Fibroblast of skin of left biceps (primary cell): ENCODE measurements around the gene KCNK18.
A peak's percentile ranks its signal among the peaks of the same experiment; 100 is the strongest.
"Not testable (repeated sequence)": the region's sequence is repeated elsewhere in the genome, so short reads cannot be mapped to it uniquely, and the experiment has no call there.

Source experiments
- DNase-seq, 2 experiments: peaks; one replicate each; pipeline ENCODE4 v3.0.0-alpha.2; 2013; ENCODE audit warnings: low read depth in 2 of 2

KCNK18 gene

GRCh38 chr10:117170244-117170643 is 27.0 kb upstream of the KCNK18 start:
- DNase-seq = no peak

GRCh38 chr10:117174439-117175214 is 22.7 kb upstream of the KCNK18 start:
- peak; percentile 18 to 20 for DNase-seq

- no peak for DNase-seq
These were observed 21.9 kb upstream of the KCNK18 start for GRCh38 chr10:117175215-117175900.

- peak; percentile 19 to 21 for DNase-seq
These were observed 21.3 kb upstream of the KCNK18 start for GRCh38 chr10:117175901-117176534.

- DNase-seq = no peak
These were observed 19.1 kb upstream of the KCNK18 start for GRCh38 chr10:117178190-117178589.

GRCh38 chr10:117184296-117184695 is 13.0 kb upstream of the KCNK18 start:
- DNase-seq = no peak

- DNase-seq = no peak
These were observed 12.5 kb upstream of the KCNK18 start for GRCh38 chr10:117184821-117185220.

GRCh38 chr10:117185817-117186216 is 11.5 kb upstream of the KCNK18 start:
- DNase-seq = not testable (repeated sequence)

GRCh38 chr10:117186832-117187615 is 10.3 kb upstream of the KCNK18 start:
- no peak for DNase-seq

GRCh38 chr10:117188371-117188770 is 8.9 kb upstream of the KCNK18 start:
- DNase-seq = no peak

GRCh38 chr10:117189557-117189956 is 7.7 kb upstream of the KCNK18 start:
- no peak for DNase-seq

GRCh38 chr10:117198088-117198487 is 799 bp downstream of the KCNK18 start:
- no peak for DNase-seq

GRCh38 chr10:117201826-117202225 is 4.5 kb downstream of the KCNK18 start:
- DNase-seq = no peak

- DNase-seq = no peak
These were observed 7.0 kb downstream of the KCNK18 start for GRCh38 chr10:117204316-117204715.

GRCh38 chr10:117212176-117212575 is 14.9 kb downstream of the KCNK18 start:
- no peak for DNase-seq

GRCh38 chr10:117214401-117214800 is 17.1 kb downstream of the KCNK18 start:
- DNase-seq = no peak

- no peak for DNase-seq
These were observed 17.8 kb downstream of the KCNK18 start for GRCh38 chr10:117215079-117215478.

GRCh38 chr10:117216028-117216427 is 18.7 kb downstream of the KCNK18 start:
- no peak for DNase-seq

GRCh38 chr10:117216611-117217195 is 19.4 kb downstream of the KCNK18 start:
- DNase-seq = peak; percentile 23 to 26

- DNase-seq = no peak
These were observed 20.0 kb downstream of the KCNK18 start for GRCh38 chr10:117217196-117217761.

GRCh38 chr10:117218654-117219053 is 21.4 kb downstream of the KCNK18 start:
- DNase-seq = no peak
